ENCODE results near the gene NBEAL2. TPM values are rescaled to one million over a fixed set of nuclear protein-coding genes. Genes with fewer than 3 reads are reported as not detected.
A peak's percentile ranks its signal among the peaks of the same experiment; 100 is the strongest.

The NBEAL2 gene
- total and polyA plus RNA-seq, 7 donors, result 5.4 to 13.0 (median 7.4) TPM

GRCh38 chr3:46994801-46995731 is 15.6 kb downstream of the NBEAL2 start:
- no peaks in the 10 kb centered on the region for H3K4me1 ChIP-seq
- peaks cover 0 to 14% of the 10 kb centered on the region in 2 donors for H3K36me3 ChIP-seq (ENCODE audit: insufficient read depth in 1 of 2, low read depth in 1 of 2)
- H3K4me3 ChIP-seq, result no peak overlapping the region
- H3K9me3 ChIP-seq, result no peaks in the 10 kb centered on the region
- WGBS, 3 donors, result 78 to 89% (median 79%) methylated on average over 29 of the region's 29 CpGs
- DNase-seq (peak; percentile 9 to 48), ATAC-seq (peak in 3 of 4 donors; percentile 22 to 40 (median 25))
- no peak for TF ChIP-seq CTCF (IDR thresholded peaks at IDR 0.05)
- intact Hi-C loops (cut with DNase I), result loop anchor here in 1 of 2 donors (5.0 to 10.0 kb wide), 2 partner anchors 73 to 290 kb away; partner anchors contain the start of gene TMIE
- H3K27me3 ChIP-seq (ENCODE audit: insufficient read depth in 3 of 3, low read length in 2 of 3), result no peaks in the 10 kb centered on the region
- no peak overlapping the region for H3K27ac ChIP-seq

- Histone ChIP-seq H3K27me3 (ENCODE audit: insufficient read depth in 3 of 3, low read length in 2 of 3) (no peaks in the 10 kb centered on the region), H3K9me3 (no peaks in the 10 kb centered on the region), H3K4me3 (no peak overlapping the region), H3K27ac (no peak overlapping the region), H3K36me3 (ENCODE audit: insufficient read depth in 1 of 2, low read depth in 1 of 2) (peaks cover 0 to 23% of the 10 kb centered on the region in 2 donors), H3K4me1 (no peaks in the 10 kb centered on the region)
- intact Hi-C loops (cut with DNase I), result loop anchor here in 1 of 2 donors (5.0 to 10.0 kb wide), 2 partner anchors 74 to 291 kb away; partner anchors contain the start of gene TMIE
- ATAC-seq (no peak), DNase-seq (peak; percentile 12 to 46)
- WGBS, 3 donors, result 92 to 93% (median 92%) methylated on average over 20 to 22 of the region's 22 CpGs
- no peak for TF ChIP-seq CTCF (IDR thresholded peaks at IDR 0.05)
Observed at GRCh38 chr3:46995901-46996562, 16.6 kb downstream of the NBEAL2 start.

- intact Hi-C loops (cut with DNase I), result loop anchor here in 1 of 2 donors (5.0 to 10.0 kb wide), 2 partner anchors 75 to 292 kb away; partner anchors contain the start of gene TMIE
- peak; percentile 12 to 38 for DNase-seq
- Histone ChIP-seq H3K4me3 (no peak overlapping the region), H3K9me3 (no peaks in the 10 kb centered on the region), H3K4me1 (no peaks in the 10 kb centered on the region), H3K27ac (no peak overlapping the region), H3K27me3 (ENCODE audit: insufficient read depth in 3 of 3, low read length in 2 of 3) (no peaks in the 10 kb centered on the region), H3K36me3 (ENCODE audit: insufficient read depth in 1 of 2, low read depth in 1 of 2) (peaks cover 0 to 32% of the 10 kb centered on the region in 2 donors)
- 78 to 81% (median 78%) methylated on average over 12 of the region's 12 CpGs for WGBS, 3 donors
- TF ChIP-seq CTCF (IDR thresholded peaks at IDR 0.05), result no peak
- ATAC-seq, result no peak
Observed at GRCh38 chr3:46996689-46997452, 17.4 kb downstream of the NBEAL2 start.

GRCh38 chr3:46997453-46998091 is 18.1 kb downstream of the NBEAL2 start:
- peak; percentile 12 to 37 for DNase-seq
- Histone ChIP-seq H3K36me3 (ENCODE audit: insufficient read depth in 1 of 2, low read depth in 1 of 2) (peaks cover 0 to 37% of the 10 kb centered on the region in 2 donors), H3K4me1 (no peaks in the 10 kb centered on the region), H3K4me3 (no peak overlapping the region), H3K9me3 (no peaks in the 10 kb centered on the region), H3K27me3 (ENCODE audit: insufficient read depth in 3 of 3, low read length in 2 of 3) (no peaks in the 10 kb centered on the region), H3K27ac (no peak overlapping the region)
- no peak for ATAC-seq
- TF ChIP-seq CTCF (IDR thresholded peaks at IDR 0.05), result no peak
- intact Hi-C loops (cut with DNase I), result loop anchor here (2.0 to 10.0 kb wide), 4 partner anchors 73 to 293 kb away; partner anchors contain the start of gene TMIE (in 1 of the 2)
- 79 to 85% (median 80%) methylated on average over 13 of the region's 13 CpGs for WGBS, 3 donors

Measured in psoas muscle (tissue), 8 donors.